ENCODE data around the gene SIDT1.
"Not testable (repeated sequence)": the region's sequence is repeated elsewhere in the genome, so short reads cannot be mapped to it uniquely, and the experiment has no call there.

Gene SIDT1

DNA sequence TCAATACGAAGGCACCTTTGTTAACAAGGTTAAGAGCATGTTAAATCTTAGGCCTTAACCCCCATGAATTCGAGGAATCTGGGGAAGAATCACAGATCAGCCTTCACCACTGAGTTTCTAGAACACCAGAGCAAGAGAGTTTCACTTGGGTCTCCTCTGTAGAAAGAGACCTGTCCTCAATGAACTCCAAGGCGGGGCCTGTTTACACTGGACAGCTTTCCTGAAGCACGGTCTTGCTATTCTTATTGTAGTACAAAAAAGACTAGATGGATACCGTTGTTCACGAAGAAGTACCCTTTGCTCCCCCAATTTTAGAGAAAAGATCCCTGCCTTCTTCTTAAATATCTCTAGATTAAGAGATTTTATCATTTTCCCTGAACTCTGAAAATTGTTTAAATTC, 99.2 kb downstream of the SIDT1 start:
- no peak for DNase-seq (ENCODE audit: low read depth, low spot score)

DNA sequence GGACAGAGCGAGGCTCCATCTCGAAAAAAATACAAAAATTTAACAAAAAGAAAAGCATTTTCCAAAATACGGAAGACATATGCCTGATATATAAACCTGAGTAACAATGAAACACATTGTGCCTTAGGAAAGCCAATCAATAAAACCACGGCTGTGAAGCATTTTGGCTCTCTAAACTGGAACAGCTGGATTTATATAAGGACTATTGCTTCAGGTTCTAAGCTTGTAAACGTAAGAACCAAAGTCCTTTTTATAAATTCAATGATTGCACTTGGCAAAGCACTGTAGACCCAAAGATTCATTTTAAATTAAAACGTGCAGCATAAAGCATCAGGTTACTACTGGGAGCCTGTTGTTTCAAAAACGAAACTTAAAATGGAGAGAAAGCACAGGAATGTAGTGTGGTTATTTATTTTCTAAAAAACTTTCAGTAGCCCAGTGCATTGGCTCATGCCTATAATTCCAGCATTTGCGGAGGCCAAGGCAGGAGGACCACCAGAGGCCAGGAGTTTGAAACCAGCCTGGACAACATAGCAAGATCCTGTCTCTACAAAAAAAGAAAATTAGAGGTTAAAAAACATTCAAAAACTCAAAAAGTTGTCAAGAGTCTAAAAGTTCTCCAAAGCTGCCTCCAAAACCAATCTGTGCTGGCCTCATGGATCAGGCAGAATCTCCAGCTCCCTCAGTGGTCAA, 102.6 kb downstream of the SIDT1 start:
- DNase-seq (ENCODE audit: low read depth, low spot score) = no peak

DNA sequence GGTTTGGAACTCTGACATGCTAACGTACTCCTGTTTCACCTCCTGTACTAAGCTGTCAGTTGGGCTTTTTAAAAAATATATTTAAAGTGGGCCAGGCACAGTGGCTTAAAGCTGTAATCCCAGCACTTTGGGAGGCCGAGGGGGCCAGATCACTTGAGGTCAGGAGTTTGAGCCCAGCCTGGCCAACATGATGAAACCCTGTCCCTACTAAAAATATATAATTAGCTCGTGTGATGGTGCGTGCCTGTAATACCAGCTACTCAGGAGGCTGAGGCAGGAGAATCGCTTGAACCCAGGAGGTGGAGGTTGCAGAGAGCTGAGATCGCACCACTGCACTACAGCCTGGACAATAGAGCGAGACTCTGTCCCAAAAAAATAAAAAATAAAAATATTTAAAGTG, 103.7 kb downstream of the SIDT1 start:
- DNase-seq (ENCODE audit: low read depth, low spot score) = not testable (repeated sequence)

DNA sequence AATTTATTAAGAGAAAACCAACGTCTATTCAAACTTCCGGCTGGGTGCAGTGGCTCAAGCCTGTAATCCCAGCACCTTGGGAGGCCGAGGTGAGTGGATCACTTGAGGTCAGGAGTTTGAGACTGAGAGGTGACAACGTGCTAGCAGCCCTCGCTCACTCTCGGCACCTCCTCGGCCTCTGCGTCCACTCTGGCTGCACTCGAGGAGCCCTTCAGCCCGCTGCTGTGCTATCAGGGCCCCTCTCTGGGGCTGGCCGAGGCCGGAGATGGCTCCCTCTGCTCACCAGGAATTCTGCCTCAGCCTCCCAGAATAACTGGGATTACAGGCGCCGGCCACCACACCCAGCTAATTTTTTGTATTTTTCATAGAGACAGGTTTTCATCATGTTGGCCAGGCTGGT, 105.4 kb downstream of the SIDT1 start:
- no peak for DNase-seq (ENCODE audit: low read depth, low spot score)

DNA sequence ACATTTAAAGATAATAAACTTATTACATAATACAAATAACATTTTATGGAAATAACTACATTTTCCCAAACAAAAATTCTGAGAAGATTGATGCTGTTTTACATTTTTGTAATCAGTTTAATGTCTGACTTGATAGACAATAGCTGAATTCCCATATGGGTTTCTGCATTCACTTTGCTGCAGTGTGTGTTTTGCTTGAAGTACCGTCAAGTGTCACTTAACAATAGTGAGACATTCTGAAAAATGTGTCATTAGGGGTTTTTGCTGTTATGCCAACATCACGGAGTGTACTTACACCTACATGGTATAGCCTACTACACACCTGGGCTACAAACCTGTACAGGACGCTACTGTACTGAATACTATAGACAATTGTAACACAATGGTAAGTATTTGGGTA, 106.6 kb downstream of the SIDT1 start:
- no peak for DNase-seq (ENCODE audit: low read depth, low spot score)

DNA sequence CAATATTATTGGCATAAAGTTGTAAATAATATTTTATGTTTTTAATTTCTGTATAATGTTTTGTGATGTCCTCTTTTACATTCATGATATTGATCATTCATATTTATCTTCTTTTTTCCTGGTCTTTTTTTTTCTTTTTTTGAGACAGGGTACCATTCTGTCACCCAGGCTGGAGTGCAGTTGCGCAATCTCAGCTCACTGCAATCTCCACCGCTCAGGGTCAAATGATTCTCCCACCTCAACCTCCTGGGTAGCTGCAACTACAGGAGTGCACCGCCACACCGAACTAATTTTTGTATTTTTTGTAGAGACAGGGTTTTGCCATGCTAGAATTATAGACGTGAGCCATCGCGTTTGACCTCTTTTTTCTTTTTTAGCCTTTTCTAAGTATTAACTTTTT, 111.2 kb downstream of the SIDT1 start:
- DNase-seq (ENCODE audit: low read depth, low spot score) = no peak

DNA sequence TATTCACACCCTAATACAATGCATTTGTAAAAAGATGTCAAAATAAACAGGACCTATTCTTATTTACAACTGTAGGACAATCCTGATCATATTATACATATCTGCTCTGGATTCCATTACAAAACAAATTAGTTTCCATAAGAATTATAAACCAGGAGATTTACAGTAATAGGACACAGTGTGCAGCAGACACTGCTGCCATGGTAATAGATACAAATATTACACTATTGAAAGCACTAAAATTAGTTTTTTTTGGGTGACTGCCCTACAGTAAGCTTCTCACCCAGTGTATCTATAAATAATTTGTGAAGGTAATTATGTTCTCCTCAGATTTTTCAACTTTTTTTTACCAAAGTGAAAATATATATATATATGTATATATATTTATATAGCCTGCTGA, 116.2 kb downstream of the SIDT1 start:
- DNase-seq (ENCODE audit: low read depth, low spot score) = no peak

DNA sequence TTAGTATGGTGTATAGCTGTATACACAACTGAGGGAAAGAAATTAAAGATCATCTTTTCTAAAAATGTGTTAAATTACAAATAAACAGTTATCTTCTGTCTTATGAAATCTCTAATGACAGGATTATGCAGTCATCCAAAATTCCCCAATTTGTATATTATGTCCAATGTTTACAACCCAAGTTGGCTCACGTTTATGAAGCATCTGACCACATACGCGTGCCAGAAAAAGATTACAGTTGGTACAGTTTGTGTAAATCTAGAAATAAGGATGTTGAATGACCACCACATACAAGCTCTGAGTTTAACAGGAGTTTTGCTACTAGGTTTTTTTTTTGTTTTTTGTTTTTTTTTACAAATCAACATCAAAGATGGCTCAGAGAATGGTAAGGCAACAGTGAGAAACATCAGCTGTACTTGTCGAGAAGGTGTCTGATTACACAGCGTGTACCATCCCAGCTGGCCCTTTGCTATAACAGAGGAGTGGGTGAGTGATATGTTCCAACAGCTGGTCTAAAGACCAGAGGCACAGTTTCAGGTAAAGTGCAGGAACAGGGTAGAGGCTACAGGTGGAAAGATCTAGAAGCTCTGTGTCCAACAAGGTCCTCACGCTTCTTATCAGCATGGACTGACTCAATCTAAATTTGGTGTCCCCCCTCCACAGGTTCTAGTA, 117.0 kb downstream of the SIDT1 start:
- no peak for DNase-seq (ENCODE audit: low read depth, low spot score)

DNA sequence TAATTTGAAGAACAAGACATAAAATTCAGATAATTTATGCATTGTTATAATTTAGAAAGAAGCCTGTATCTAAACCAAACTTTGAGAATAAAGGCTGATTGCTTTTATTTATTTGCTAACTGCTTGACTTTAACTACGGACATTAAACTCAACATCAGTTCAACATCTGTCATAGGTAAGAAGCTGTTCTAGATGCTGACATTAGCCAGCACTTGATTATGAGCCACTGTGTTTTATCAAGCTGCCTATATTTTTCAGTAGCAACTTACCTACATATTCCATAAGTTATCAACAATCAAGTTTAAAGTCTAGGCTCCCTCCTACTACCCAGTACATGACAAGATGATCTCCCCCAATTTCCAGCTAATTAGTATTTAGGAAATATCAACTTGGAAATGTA, 122.0 kb downstream of the SIDT1 start:
- no peak for DNase-seq (ENCODE audit: low read depth, low spot score)

DNA sequence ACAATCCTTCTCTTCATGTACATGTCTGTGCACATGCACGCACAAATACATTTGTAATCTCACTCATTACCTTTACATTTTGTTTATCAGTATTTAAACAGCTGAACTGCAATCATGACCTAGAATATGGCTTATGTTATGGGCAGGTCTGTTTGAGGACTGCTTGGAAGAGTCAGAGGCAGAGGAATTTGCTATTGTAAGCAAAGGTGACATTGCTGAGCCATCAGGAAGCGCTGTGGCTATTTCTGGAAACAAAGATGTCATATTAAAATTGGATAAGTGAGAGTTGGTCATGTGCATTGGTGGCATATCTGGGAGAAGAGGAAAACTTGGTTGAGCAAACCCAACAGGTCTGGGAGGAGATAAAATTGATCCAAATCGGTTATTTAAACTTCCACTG, 122.5 kb downstream of the SIDT1 start:
- DNase-seq (ENCODE audit: low read depth, low spot score) = no peak

DNA sequence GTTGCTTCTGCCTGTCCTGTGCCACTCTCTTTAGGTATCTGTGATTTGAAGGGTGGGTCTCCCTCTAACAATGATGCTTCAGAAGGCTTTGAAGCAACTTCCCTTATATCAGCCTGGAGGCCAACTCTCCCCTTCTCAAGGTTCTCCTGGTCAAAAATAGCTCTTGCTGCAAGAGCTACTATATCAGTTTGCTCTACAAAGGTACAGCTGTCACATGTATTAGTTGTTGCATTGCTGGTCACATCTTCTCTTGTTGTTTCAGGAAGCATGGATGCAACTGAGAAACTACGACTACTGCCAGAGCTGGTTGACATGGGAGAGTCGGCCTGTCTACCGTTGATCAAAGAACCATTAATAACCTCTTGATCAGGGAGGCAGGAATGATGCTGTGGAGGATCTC, 125.8 kb downstream of the SIDT1 start:
- no peak for DNase-seq (ENCODE audit: low read depth, low spot score)

DNA sequence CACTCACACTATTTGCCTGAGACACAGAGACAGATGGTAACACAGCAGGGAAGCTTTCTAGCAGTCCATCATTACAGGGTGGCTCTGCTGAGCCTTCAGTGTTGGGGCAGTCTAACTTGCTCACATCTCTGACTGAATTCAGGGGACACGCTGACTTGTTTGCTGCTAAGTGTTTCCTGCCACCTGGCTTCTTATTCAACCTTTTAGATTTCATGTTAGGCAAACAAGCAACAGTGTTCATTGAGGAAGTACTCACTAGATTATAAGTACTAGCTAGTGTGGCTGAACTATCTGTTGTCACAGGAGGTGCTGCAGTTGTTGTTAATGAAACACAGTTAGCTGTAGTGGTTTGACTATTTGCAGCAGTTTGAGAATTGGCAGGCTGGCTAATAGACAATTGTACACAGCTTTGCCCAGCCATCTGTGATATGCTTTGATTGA, 126.8 kb downstream of the SIDT1 start:
- DNase-seq (ENCODE audit: low read depth, low spot score) = no peak

DNA sequence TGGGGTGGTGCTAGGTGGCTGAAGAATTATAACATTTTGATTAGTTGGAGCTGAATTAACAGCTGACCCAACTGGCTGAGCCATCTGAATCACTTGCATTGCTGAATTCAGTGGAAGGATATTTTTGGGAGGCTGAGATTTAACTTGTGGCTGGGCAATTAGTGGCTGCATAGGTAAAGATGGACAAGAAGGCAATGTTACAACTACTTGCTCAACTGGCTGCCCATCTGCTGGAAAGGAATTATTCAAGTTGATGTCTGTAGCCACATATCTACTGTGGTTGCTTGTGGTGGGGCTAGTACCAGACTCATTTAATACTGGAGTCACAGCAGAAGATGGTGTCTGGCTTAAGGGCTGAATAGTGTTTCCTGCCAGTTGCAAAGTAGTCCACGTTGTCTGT, 127.6 kb downstream of the SIDT1 start:
- DNase-seq (ENCODE audit: low read depth, low spot score) = no peak

DNA sequence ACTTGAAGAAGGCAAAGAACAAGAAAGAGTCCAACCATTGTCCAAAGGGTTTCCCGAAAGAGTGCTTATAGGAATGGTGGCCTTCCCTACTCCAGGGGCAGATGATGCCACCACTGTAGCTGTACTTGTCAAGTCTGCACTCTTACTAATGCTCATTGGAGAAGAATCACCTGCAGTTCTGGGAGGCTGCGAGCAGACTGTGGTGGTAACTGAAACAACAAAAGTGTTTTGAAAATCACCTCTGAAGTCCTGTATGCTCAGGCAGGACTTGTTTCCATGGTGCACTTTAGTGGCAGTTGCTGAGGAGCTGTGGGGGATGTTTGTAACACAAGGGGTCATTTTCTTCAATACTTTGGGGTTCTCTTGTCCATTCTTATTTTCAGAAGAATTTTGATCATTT, 128.1 kb downstream of the SIDT1 start:
- DNase-seq (ENCODE audit: low read depth, low spot score) = no peak

DNA sequence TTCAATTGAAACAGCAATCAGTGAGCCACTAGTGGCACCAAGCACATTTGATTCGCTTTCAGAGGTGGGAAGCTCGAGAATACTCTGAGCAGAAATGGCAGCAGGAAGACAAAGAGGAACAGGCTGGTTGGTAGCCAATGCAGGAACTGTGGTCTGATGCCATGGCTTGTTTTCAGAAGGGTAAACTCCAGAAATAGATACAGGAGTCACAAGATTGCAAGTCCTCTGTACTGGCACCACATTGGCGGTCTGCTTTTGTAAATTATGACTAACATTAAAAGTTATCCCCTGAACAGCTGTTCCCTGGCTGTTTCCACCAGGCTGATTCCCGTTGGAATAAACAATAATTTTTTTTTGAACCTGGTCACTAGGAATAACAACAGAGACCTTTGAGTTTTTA, 128.5 kb downstream of the SIDT1 start:
- DNase-seq (ENCODE audit: low read depth, low spot score) = no peak

DNA sequence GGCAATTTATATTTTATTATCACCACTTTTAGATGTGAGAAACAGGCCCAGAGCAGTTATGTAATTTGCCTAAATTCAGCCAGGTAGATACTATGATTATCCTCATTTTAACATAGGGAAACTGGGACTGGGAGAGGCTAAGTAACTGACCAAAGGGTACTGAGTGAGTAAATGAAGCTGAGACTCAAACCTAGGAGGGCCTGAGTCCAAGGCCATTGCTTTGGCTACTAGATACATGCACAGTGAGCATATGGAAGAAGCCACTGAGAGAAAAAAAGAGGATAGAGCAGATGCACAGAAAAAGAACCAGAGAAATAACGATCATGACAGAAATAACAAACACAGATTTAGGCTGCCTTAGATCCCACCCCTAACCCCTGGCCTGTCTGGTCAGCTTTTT, 130.5 kb downstream of the SIDT1 start:
- DNase-seq (ENCODE audit: low read depth, low spot score) = no peak

DNA sequence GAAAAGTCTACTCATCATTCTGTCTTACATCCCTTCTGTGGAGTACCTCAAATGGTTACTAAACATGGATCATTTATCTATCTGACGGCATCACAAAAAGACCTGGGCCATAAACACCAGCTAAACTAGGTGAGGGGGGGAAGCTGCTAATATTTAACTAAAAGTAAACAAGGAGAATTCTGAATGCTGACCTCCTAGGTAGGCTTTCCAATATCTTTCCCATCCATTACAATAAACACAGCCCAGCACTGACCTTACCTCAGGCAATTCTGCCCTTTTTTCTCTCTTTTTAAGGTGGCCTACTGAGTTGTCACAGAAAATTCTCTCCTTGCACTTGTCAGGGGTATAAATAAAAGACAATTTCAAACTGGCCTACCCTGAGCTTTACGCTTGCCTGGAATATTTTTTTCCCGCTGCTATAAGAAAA, 131.0 kb downstream of the SIDT1 start:
- no peak for DNase-seq (ENCODE audit: low read depth, low spot score)

DNA sequence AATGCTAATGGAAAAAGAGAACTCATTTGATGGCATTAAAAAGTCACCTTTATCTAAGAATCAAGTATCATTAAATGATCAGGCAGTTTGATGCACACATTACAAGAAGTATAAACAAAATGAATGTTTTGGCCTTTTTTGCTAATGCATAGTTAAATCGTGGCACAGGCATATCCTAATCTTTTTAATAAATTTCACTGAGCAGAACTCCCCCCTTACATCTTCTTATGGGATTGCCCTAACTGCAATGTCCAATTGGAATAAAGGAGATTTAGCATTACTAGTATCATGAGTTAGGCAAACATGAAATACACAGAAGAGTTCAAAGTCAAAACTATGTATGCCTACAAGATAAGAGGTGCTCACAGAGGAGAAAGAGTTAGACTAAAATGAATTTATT, 131.4 kb downstream of the SIDT1 start:
- DNase-seq (ENCODE audit: low read depth, low spot score) = no peak

DNA sequence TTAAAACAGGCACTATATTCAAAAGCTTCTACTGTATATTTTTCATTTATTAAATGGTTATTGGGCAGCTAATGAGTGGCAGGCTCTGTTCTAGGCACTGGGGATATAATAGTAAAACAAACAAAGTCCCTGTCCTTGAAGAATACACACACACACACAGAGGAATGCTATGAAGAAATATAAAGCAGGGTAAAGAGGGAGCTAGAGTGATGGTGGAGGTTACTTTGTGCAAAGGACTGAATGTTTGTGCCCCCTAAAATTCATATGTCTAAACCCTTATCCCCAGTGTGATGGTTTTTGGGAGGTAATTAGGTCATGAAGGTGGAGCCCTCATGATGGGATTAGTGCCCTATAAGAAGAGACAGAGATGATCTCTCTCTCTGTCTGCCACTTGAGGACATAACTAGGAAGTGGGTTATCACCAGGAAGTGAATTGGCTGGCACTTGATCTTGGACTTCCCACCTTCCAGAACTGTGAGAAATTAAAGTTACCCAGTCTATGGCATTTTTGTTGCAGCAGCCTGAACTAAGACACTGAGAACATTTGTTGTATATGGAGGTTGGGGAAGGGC, 132.3 kb downstream of the SIDT1 start:
- DNase-seq (ENCODE audit: low read depth, low spot score) = no peak

DNA sequence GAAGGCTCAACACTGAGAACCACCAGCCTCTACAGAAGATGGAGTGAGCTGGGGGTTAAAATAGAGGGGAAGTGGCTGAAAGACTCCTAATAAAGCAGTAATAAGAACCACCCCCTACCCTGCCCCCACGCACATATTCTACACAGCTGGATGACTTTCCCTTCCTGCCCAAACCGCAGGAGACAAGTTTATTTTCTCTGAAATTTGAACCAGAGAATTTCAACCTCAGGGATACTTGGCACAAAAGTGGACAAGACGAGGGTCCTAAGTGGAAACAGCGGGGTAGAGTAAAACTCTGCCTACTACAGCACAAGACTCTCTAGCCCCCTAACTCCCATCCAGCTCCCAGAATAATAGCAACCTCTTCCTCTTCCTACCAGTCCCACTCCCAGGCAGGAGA, 135.7 kb downstream of the SIDT1 start:
- DNase-seq (ENCODE audit: low read depth, low spot score) = no peak

DNA sequence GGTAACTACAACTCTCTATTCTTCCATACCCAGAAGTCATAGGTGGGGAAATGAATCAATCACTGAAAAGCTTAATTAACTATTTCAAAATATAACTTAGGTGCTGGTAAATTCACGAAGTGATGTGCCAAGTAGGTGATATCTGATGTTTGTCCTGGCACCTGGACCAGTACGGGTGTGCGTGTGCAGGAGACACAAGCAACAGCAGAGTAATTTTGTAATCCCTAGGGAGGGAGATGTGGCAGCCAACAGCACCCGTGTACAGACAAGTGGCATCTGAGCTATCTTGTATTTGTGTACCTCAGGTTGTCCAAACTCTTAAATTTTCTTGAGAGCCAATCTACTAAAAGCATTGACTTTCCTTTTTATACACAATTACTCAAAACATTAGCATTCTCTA, 141.2 kb downstream of the SIDT1 start:
- DNase-seq (ENCODE audit: low read depth, low spot score) = no peak

DNA sequence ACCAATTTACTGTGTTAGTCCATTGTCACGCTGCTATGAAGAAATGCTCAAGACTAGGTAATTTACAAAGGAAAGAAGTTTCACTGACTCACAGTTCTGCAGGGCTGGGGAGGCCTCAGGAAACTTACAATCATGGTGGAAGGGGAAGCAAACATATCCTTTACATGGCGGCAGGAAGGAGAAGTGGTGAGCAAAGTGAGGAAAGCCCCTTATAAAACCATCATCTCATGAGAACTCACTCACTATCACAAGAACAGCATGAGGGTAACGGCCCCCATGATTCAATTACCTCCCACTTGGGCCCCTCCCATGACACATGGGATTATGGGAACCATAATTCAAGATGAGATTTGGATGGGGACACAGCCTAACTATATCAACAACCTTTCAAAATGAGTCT, 143.9 kb downstream of the SIDT1 start:
- no peak for DNase-seq (ENCODE audit: low read depth, low spot score)

DNA sequence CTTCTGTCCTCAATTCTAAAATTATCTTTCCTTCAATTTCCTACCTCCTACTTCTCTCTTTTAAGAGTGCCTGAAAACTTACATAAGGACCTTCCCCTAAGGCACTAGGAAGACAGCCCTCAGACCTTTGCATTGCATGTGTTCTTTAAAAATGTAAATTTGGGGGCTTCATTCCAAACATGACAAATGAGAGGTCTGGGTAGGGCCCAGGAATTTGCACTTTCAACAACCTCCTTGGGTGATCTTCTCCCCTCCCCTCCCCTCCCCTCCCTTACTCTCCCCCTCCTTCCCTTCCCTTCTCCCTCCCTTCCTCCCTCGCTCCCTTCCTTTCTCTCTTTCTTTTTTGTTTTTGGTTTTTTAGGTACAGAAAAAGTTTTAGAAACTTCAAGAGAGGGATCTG, 145.4 kb downstream of the SIDT1 start:
- DNase-seq (ENCODE audit: low read depth, low spot score) = no peak

Data from activated naive CD8-positive, alpha-beta T cell treated with anti-CD3 and anti-CD28 coated beads, Interleukin-2, amount 50 U/mL, for 16 hours (primary cell).